HG02981 (cell line): ENCODE data around the gene KCTD16.

ENCODE experiments used
- ATAC-seq: cut with Tn5 transposase; IDR thresholded peaks from one replicate; pipeline ENCODE4 v1.9.1; 2021; ENCODE audit warnings: mild to moderate bottlenecking, moderate library complexity; ENCODE audit not compliant: unreplicated experiment

KCTD16 gene

GRCh38 chr5:144162686-144163085, 8.0 kb upstream of the KCTD16 start:
- ATAC-seq: no peak

- no peak for ATAC-seq
These were observed 4.0 kb upstream of the KCTD16 start for GRCh38 chr5:144166696-144167095.

GRCh38 chr5:144167998-144168397, 2.7 kb upstream of the KCTD16 start:
- no peak for ATAC-seq

GRCh38 chr5:144169904-144170275, 783 bp upstream of the KCTD16 start:
- ATAC-seq: no peak

GRCh38 chr5:144173766-144174165, 3.1 kb downstream of the KCTD16 start:
- ATAC-seq: no peak

GRCh38 chr5:144177548-144177947, 6.9 kb downstream of the KCTD16 start:
- no peak for ATAC-seq

- ATAC-seq: no peak
These were observed 8.6 kb downstream of the KCTD16 start for GRCh38 chr5:144179226-144179625.

GRCh38 chr5:144183254-144183889, 12.7 kb downstream of the KCTD16 start:
- no peak for ATAC-seq

GRCh38 chr5:144187699-144188294, 17.1 kb downstream of the KCTD16 start:
- peak; percentile 78 for ATAC-seq

- ATAC-seq: peak; percentile 26
These were observed 19.2 kb downstream of the KCTD16 start for GRCh38 chr5:144189800-144190429.

- ATAC-seq: no peak
These were observed 20.9 kb downstream of the KCTD16 start for GRCh38 chr5:144191531-144191930.

- peak; percentile 92 for ATAC-seq
These were observed 21.3 kb downstream of the KCTD16 start for GRCh38 chr5:144191998-144192397.

- no peak for ATAC-seq
These were observed 22.0 kb downstream of the KCTD16 start for GRCh38 chr5:144192661-144193060.

- ATAC-seq: no peak
These were observed 23.5 kb downstream of the KCTD16 start for GRCh38 chr5:144194144-144194543.

- no peak for ATAC-seq
These were observed 24.8 kb downstream of the KCTD16 start for GRCh38 chr5:144195448-144195847.

GRCh38 chr5:144196612-144197011, 25.9 kb downstream of the KCTD16 start:
- no peak for ATAC-seq

- no peak for ATAC-seq
These were observed 27.7 kb downstream of the KCTD16 start for GRCh38 chr5:144198386-144198785.

GRCh38 chr5:144201588-144201987, 30.9 kb downstream of the KCTD16 start:
- no peak for ATAC-seq

GRCh38 chr5:144202072-144202471, 31.4 kb downstream of the KCTD16 start:
- no peak for ATAC-seq

GRCh38 chr5:144202726-144203125, 32.1 kb downstream of the KCTD16 start:
- ATAC-seq: no peak

GRCh38 chr5:144203750-144204596, 33.3 kb downstream of the KCTD16 start:
- ATAC-seq: peak; percentile 79
